Upper lobe of left lung (tissue), 4 donors: ENCODE data around the gene VHLL.

Experiments used
- POLR2A ChIP-seq, 4 donors: fragments of 450-650 bp; IDR thresholded peaks; one replicate each; pipeline ENCODE4 v1.5.1; 2016 to 2017; ENCODE audit warnings: antibody characterized with exemption in 4 of 4, mild to moderate bottlenecking in 2 of 4
- POLR2AphosphoS5 ChIP-seq, 2 donors: sonication (generic); formaldehyde crosslinking; IDR thresholded peaks; one replicate each; pipeline ENCODE4 v1.5.1; 2017; ENCODE audit warnings: antibody characterized with exemption in 2 of 2
- TF ChIP-seq, protein P1 (sequence below), 6 experiments: fragments of 450-650 bp in 4 of 6; fragments of 200-600 bp in 2 of 6; sonication (generic) in 2 of 6; IDR thresholded peaks; one replicate each; pipeline ENCODE4 v1.5.1; 2016 to 2019; ENCODE audit warnings: antibody characterized with exemption in 6 of 6

DNA sequence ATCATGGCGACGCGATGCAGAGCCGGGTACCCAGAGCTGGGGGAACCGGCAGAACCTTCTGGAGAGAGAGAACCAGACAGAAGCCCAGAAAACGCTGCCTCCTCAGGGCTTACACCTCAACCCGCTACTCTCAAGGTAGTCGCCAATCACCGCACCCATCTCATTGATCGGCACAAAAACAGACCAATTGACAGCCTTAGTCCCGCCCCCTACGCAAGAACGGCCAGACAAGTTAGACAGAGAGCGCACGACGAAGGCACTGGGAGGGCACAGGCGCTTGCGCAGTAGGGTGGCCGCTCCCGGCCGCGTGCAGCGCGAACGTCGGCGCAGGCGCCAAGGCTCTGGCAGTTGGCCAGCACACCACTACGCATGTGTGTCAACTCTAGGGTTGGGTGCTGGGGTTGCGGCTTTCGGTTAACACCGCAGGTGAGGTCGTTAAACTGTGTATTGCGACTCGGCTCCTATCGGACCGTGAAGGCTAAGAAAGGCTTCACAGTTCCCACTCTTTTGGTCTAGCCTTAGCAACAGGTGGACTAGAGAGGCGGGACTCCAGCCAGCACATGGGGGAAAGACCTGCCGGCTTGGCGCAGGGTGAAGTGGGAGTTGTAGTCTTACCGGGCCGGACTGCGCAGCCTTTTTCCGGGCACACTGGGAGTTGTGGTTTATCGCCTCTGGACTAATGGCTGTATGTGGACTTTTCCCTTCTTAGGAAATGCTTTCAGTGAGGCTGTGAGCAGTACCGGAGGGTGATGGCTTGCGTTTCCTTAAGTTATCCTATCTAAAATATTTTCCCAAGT lies 39.3 kb upstream of the VHLL start, which contains the start of the genes CCT3 and TSACC:
- TF ChIP-seq, protein P1, sequence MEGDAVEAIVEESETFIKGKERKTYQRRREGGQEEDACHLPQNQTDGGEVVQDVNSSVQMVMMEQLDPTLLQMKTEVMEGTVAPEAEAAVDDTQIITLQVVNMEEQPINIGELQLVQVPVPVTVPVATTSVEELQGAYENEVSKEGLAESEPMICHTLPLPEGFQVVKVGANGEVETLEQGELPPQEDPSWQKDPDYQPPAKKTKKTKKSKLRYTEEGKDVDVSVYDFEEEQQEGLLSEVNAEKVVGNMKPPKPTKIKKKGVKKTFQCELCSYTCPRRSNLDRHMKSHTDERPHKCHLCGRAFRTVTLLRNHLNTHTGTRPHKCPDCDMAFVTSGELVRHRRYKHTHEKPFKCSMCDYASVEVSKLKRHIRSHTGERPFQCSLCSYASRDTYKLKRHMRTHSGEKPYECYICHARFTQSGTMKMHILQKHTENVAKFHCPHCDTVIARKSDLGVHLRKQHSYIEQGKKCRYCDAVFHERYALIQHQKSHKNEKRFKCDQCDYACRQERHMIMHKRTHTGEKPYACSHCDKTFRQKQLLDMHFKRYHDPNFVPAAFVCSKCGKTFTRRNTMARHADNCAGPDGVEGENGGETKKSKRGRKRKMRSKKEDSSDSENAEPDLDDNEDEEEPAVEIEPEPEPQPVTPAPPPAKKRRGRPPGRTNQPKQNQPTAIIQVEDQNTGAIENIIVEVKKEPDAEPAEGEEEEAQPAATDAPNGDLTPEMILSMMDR (IDR thresholded peaks at IDR 0.05) = peak in 2 of 6 experiments; percentile 12 to 37
- TF ChIP-seq POLR2A (IDR thresholded peaks at IDR 0.05) (peak in 2 of 4 donors; percentile 26 to 72), POLR2AphosphoS5 (IDR thresholded peaks at IDR 0.05) (peak; percentile 57 to 72)
